Ovary (tissue), 3 donors: ENCODE measurements around the gene AMPD2.
"Not testable (repeated sequence)": the region's sequence is repeated elsewhere in the genome, so short reads cannot be mapped to it uniquely, and the experiment has no call there.

Experiments used
- CTCF ChIP-seq, 3 donors: fragments of 450-650 bp in 2 of 3; fragments of 200-600 bp in 1 of 3; IDR thresholded peaks; one replicate each; pipeline versions ENCODE4 v1.5.1 to v1.8.0; 2016 to 2022; ENCODE audit warnings: antibody characterized with exemption in 3 of 3, mild to moderate bottlenecking in 1 of 3
- EP300 ChIP-seq: sonication (generic); formaldehyde crosslinking; IDR thresholded peaks from one replicate; pipeline ENCODE4 v1.6.1; 2017; ENCODE audit warnings: antibody characterized with exemption
- donor health status: DM: no; HTN: no; CAD: no.

GRCh38 chr1:109673861-109674260, 54.2 kb downstream of the AMPD2 start:
- TF ChIP-seq CTCF (IDR thresholded peaks at IDR 0.05); EP300: not testable (repeated sequence)
